K562 (cell line): ENCODE data around the gene DNAJB1. TPM values are rescaled to one million over a fixed set of nuclear protein-coding genes. Genes with fewer than 3 reads are reported as not detected.

Experiments
- ARHGAP35 ChIP-seq: fragments of 450-650 bp; IDR thresholded peaks from 2 replicates; pipeline ENCODE4 v1.6.1; 2018; ENCODE audit not compliant: partially characterized antibody
- ASH1L ChIP-seq: fragments of 450-650 bp; IDR thresholded peaks from 2 replicates; pipeline ENCODE4 v1.6.1; 2018; ENCODE audit warnings: borderline replicate concordance, mild to moderate bottlenecking, low read depth; ENCODE audit not compliant: partially characterized antibody
- CHAMP1 ChIP-seq: fragments of 450-650 bp; IDR thresholded peaks from 2 replicates; pipeline ENCODE4 v1.6.1; 2016; ENCODE audit warnings: mild to moderate bottlenecking
- CTBP1 ChIP-seq: fragments of 450-650 bp; IDR thresholded peaks from 2 replicates; pipeline ENCODE4 v1.6.1; 2016; ENCODE audit warnings: borderline replicate concordance
- ELF2 ChIP-seq: fragments of 250-450 bp; sonication (Bioruptor Pico); IDR thresholded peaks from 2 replicates; pipeline ENCODE4 v1.5.0; 2021; ENCODE audit warnings: mild to moderate bottlenecking
- GTF2E2 ChIP-seq: fragments of 200-800 bp; sonication (Bioruptor generic); IDR thresholded peaks from 2 replicates; pipeline ENCODE4 v1.6.1; 2016; ENCODE audit warnings: missing genetic modification characterization, missing compliant biosample characterization
- MECOM ChIP-seq: fragments of 250-450 bp; sonication (Bioruptor Pico); IDR thresholded peaks from 2 replicates; pipeline ENCODE4 v1.8.0; 2022; ENCODE audit warnings: inconsistent platforms
- MYBL2 ChIP-seq, 2 experiments: fragments of 450-650 bp in 1 of 2; sonication (generic) in 1 of 2; formaldehyde crosslinking in 1 of 2; IDR thresholded peaks; 2 replicates each; pipeline versions ENCODE4 v1.6.1 to v1.8.1; 2017 to 2022; ENCODE audit warnings: borderline replicate concordance in 1 of 2, inconsistent platforms in 1 of 2, low read depth in 1 of 2, mild to moderate bottlenecking in 1 of 2, missing genetic modification reagents in 1 of 2, moderate library complexity in 1 of 2
- NCOA1 ChIP-seq: fragments of 450-650 bp; IDR thresholded peaks from 2 replicates; pipeline ENCODE4 v1.6.1; 2016; ENCODE audit warnings: low read depth
- SAP30 ChIP-seq: fragments of 200-600 bp; sonication (generic); IDR thresholded peaks from 2 replicates; pipeline ENCODE4 v1.6.1; 2012; ENCODE audit warnings: borderline replicate concordance, low read depth, mild to moderate bottlenecking, moderate library complexity, low read length, control low read depth, inconsistent platforms; ENCODE audit not compliant: insufficient read depth, poor library complexity, severe bottlenecking
- TAF9B ChIP-seq: fragments of 450-650 bp; IDR thresholded peaks from 2 replicates; pipeline ENCODE4 v1.6.1; 2018; ENCODE audit warnings: mild to moderate bottlenecking; ENCODE audit not compliant: partially characterized antibody
- THRAP3 ChIP-seq: fragments of 450-650 bp; IDR thresholded peaks from 2 replicates; pipeline ENCODE4 v1.6.1; 2016; ENCODE audit warnings: mild to moderate bottlenecking, inconsistent platforms, borderline replicate concordance
- ZNF121 ChIP-seq: sonication (generic); formaldehyde crosslinking; conservative IDR thresholded peaks from 2 replicates; pipeline ENCODE4 v1.8.0; 2022; ENCODE audit warnings: missing genetic modification reagents
- ZNF551 ChIP-seq: fragments of 250-450 bp; sonication (Bioruptor Pico); IDR thresholded peaks from 2 replicates; pipeline ENCODE4 v1.5.0; 2021; ENCODE audit warnings: mild to moderate bottlenecking, moderate library complexity
- polyA plus RNA-seq, 8 experiments: library from polyadenylated mRNA; depleted of rRNA in 4 of 8; stranded (reverse) in 5 of 8; unstranded in 3 of 8; fragments of >200 nt; fragmentation: Nextera tagmentation in 2 of 8; fragmentation: Illumina TruSeq in 1 of 8; extraction: Ambion mirVana in 2 of 8; extraction: Trizol in 1 of 8; gene quantifications; 2 replicates each; pipeline versions ENCODE4 v1.2.1 to v1.2.3, GENCODE V29; 2011 to 2014; ENCODE audit warnings: inconsistent platforms in 1 of 8, missing spikeins in 1 of 8
- total RNA-seq, 7 experiments: library from RNA; depleted of rRNA in 6 of 7; stranded (reverse); fragments of >200 nt in 6 of 7; fragmentation: Illumina TruSeq in 2 of 7; extraction: Trizol in 2 of 7; gene quantifications; 2 replicates each; pipeline versions ENCODE4 v1.2.1 to v1.2.3, GENCODE V29; 2011 to 2021; ENCODE audit warnings: low replicate concordance in 1 of 7
- TF ChIP-seq, protein P1 (sequence below), 2 experiments: fragments of 450-650 bp; IDR thresholded peaks; 2 replicates each; pipeline ENCODE4 v1.6.1; 2016
- TF ChIP-seq, protein P2 (sequence below): fragments of 250-450 bp; sonication (Bioruptor Pico); IDR thresholded peaks from 2 replicates; pipeline ENCODE4 v1.8.0; 2022; ENCODE audit warnings: moderate library complexity, mild to moderate bottlenecking, inconsistent platforms

DNAJB1 gene
- total and polyA plus RNA-seq, 9 of the 15 experiments (the other 6 are each of a cell fraction or from before 2014, with no cell fraction given) = 13.2 to 113 (median 62.1) TPM

- TF ChIP-seq ZNF551 (CRISPR knock-in tag) (no peak), ELF2 (CRISPR knock-in tag) (0 out of 2 replicates have a peak, but pooled peaks have one; percentile 8), NCOA1 (no peak), MYBL2 (IDR thresholded peaks at IDR 0.05; ENCODE audit: low read depth) (no peak), MYBL2 (CRISPR knock-in tag; IDR thresholded peaks at IDR 0.05; ENCODE audit: borderline replicate concordance) (no peak), CTBP1 (0 out of 2 replicates have a peak, but pooled peaks have one; percentile 14), SAP30 (no peak), ARHGAP35 (no peak), ASH1L (no peak), GTF2E2 (tag) (0 out of 2 replicates have a peak, but pooled peaks have one; percentile 2), THRAP3 (0 out of 2 replicates have a peak, but pooled peaks have one; percentile 69), TAF9B (no peak), ZNF121 (CRISPR knock-in tag) (no peak), CHAMP1 (no peak), MECOM (CRISPR knock-in tag) (no peak)
- TF ChIP-seq, protein P1, sequence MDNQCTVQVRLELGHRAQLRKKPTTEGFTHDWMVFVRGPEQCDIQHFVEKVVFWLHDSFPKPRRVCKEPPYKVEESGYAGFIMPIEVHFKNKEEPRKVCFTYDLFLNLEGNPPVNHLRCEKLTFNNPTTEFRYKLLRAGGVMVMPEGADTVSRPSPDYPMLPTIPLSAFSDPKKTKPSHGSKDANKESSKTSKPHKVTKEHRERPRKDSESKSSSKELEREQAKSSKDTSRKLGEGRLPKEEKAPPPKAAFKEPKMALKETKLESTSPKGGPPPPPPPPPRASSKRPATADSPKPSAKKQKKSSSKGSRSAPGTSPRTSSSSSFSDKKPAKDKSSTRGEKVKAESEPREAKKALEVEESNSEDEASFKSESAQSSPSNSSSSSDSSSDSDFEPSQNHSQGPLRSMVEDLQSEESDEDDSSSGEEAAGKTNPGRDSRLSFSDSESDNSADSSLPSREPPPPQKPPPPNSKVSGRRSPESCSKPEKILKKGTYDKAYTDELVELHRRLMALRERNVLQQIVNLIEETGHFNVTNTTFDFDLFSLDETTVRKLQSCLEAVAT (IDR thresholded peaks at IDR 0.05) = peak in 1 of 2 experiments; percentile 84; a peak in 2 of 4 replicates
- TF ChIP-seq, protein P2, sequence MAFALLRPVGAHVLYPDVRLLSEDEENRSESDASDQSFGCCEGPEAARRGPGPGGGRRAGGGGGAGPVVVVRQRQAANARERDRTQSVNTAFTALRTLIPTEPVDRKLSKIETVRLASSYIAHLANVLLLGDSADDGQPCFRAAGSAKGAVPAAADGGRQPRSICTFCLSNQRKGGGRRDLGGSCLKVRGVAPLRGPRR (CRISPR knock-in tag) = no peak
These were observed 1.2 kb upstream of the DNAJB1 start (continued) for GRCh38 chr19:14519245-14519859.
